CD14-positive monocyte (primary cell): ENCODE results near the gene ST3GAL2. TPM values are rescaled to one million over a fixed set of nuclear protein-coding genes. Genes with fewer than 3 reads are reported as not detected.

ENCODE experiments used
- DNase-seq, 3 donors: peaks; one replicate each; pipeline ENCODE4 v3.0.0-alpha.2; 2011 to 2022
- H2AFZ ChIP-seq: 2 replicates; pipeline ENCODE4 v1.6.0; 2012; ENCODE audit warnings: mild to moderate bottlenecking, low read depth, low read length, inconsistent platforms; ENCODE audit not compliant: insufficient read depth, poor library complexity, severe bottlenecking
- H3K27ac ChIP-seq, 2 donors: 1 replicate in 1 of 2; 2 replicates in 1 of 2; pipeline ENCODE4 v1.5.1; 2012 to 2013; ENCODE audit warnings: low read length in 2 of 2, control low read depth in 1 of 2, inconsistent platforms in 1 of 2, low read depth in 1 of 2, mild to moderate bottlenecking in 1 of 2
- H3K27me3 ChIP-seq, 2 donors: one replicate each; pipeline versions ENCODE4 v1.6.0 to v1.6.1; 2011 to 2013; ENCODE audit warnings: low read length in 2 of 2; ENCODE audit not compliant: control insufficient read depth in 2 of 2, insufficient read depth in 2 of 2
- H3K36me3 ChIP-seq, 2 donors: replicated peaks in 1 of 2; 1 replicate in 1 of 2; 2 replicates in 1 of 2; pipeline versions ENCODE4 v1.5.1 to v1.6.1; 2012 to 2013; ENCODE audit warnings: low read length in 2 of 2, control low read depth in 1 of 2, inconsistent platforms in 1 of 2, mild to moderate bottlenecking in 1 of 2; ENCODE audit not compliant: insufficient read depth in 2 of 2, control insufficient read depth in 1 of 2
- H3K4me1 ChIP-seq, 2 donors: 1 replicate in 1 of 2; 2 replicates in 1 of 2; pipeline versions ENCODE4 v1.5.1 to v1.6.1; 2012 to 2013; ENCODE audit warnings: low read length in 2 of 2, control low read depth in 1 of 2, inconsistent platforms in 1 of 2, mild to moderate bottlenecking in 1 of 2, moderate library complexity in 1 of 2; ENCODE audit not compliant: insufficient read depth in 2 of 2, control insufficient read depth in 1 of 2
- H3K4me2 ChIP-seq: replicated peaks from 2 replicates; pipeline ENCODE3; 2012; ENCODE audit warnings: low read length, moderate library complexity, mild to moderate bottlenecking; ENCODE audit not compliant: poor library complexity, severe bottlenecking; ENCODE audit errors: extremely low read depth
- H3K4me3 ChIP-seq, 3 experiments: fragments of 200-600 bp in 1 of 3; sonication (generic) in 1 of 3; replicated peaks in 1 of 3; 1 replicate in 2 of 3; 2 replicates in 1 of 3; pipeline ENCODE4 v1.5.1; 2011 to 2013; ENCODE audit warnings: low read length in 3 of 3, mild to moderate bottlenecking in 3 of 3, control low read depth in 2 of 3, low read depth in 2 of 3, inconsistent platforms in 1 of 3, moderate library complexity in 1 of 3
- H3K79me2 ChIP-seq: 2 replicates; pipeline ENCODE4 v1.6.0; 2012; ENCODE audit warnings: mild to moderate bottlenecking, control low read depth, inconsistent platforms, low read length, moderate library complexity; ENCODE audit not compliant: insufficient read depth
- H3K9ac ChIP-seq: 2 replicates; pipeline ENCODE4 v1.6.0; 2017; ENCODE audit warnings: low read length, mild to moderate bottlenecking; ENCODE audit not compliant: insufficient read depth, poor library complexity, severe bottlenecking
- H3K9me3 ChIP-seq, 2 donors: replicated peaks in 1 of 2; 1 replicate in 1 of 2; 2 replicates in 1 of 2; pipeline versions ENCODE4 v1.5.1 to v1.6.1; 2012 to 2013; ENCODE audit warnings: low read length in 2 of 2, control low read depth in 1 of 2; ENCODE audit not compliant: control insufficient read depth in 1 of 2, insufficient read depth in 1 of 2
- H4K20me1 ChIP-seq: 2 replicates; pipeline ENCODE4 v1.6.0; 2012; ENCODE audit warnings: mild to moderate bottlenecking, low read length, control low read depth, moderate library complexity; ENCODE audit not compliant: insufficient read depth
- H3K27ac Mint-ChIP-seq, 7 donors: one replicate each; pipeline ENCODE4 v1.8.0; 2020; ENCODE audit warnings: mild to moderate bottlenecking in 7 of 7, mixed read lengths in 7 of 7, moderate library complexity in 6 of 7, inconsistent platforms in 2 of 7
- H3K27me3 Mint-ChIP-seq, 3 donors: one replicate each; pipeline ENCODE4 v1.8.0; 2021 to 2022; ENCODE audit warnings: low read depth in 3 of 3, mild to moderate bottlenecking in 3 of 3, mixed read lengths in 3 of 3, moderate library complexity in 3 of 3, inconsistent platforms in 1 of 3
- H3K36me3 Mint-ChIP-seq, 2 donors: one replicate each; pipeline ENCODE4 v1.8.0; 2020; ENCODE audit warnings: mixed read lengths in 2 of 2, inconsistent platforms in 1 of 2, mild to moderate bottlenecking in 1 of 2
- H3K4me1 Mint-ChIP-seq: one replicate; pipeline ENCODE4 v1.8.0; 2020; ENCODE audit warnings: mild to moderate bottlenecking, mixed read lengths
- H3K4me3 Mint-ChIP-seq, 2 donors: one replicate each; pipeline ENCODE4 v1.8.0; 2020; ENCODE audit warnings: mild to moderate bottlenecking in 2 of 2, mixed read lengths in 2 of 2, moderate library complexity in 1 of 2
- H3K9me3 Mint-ChIP-seq, 7 donors: one replicate each; pipeline ENCODE4 v1.8.0; 2020 to 2022; ENCODE audit warnings: mixed read lengths in 7 of 7, mild to moderate bottlenecking in 6 of 7, moderate library complexity in 6 of 7, inconsistent platforms in 2 of 7
- WGBS: methylation state at CpG from one replicate; pipeline ENCODE4 v1.1.5; 2013; ENCODE audit warnings: missing lambda C conversion rate; ENCODE audit not compliant: insufficient coverage; 5-methylcytosine and 5-hydroxymethylcytosine counted together
- intact Hi-C, 2 donors: fragments of 100-400 bp; cut with micrococcal nuclease; formaldehyde crosslinking; loops; one replicate each; pipeline versions ENCODE4 v1.15.0 to v1.15.1; 2023
- polyA plus RNA-seq, 3 donors: library from polyadenylated mRNA; depleted of rRNA in 1 of 3; unstranded in 2 of 3; stranded (reverse) in 1 of 3; fragments of 300-500 nt in 2 of 3; fragments of >200 nt in 1 of 3; fragmentation: Illumina TruSeq in 2 of 3; gene quantifications; 1 replicate in 2 of 3; 2 replicates in 1 of 3; pipeline ENCODE4 v1.2.3, GENCODE V29; 2012 to 2021
- TF ChIP-seq, protein P1 (sequence below): fragments of 200-600 bp; IDR thresholded peaks from one replicate; pipeline ENCODE4 v1.8.0; 2022; ENCODE audit warnings: antibody characterized with exemption, mild to moderate bottlenecking

The ST3GAL2 gene
- polyA plus RNA-seq, 3 donors = 13.5 to 20.0 (median 18.4) TPM

- H3K4me3 Mint-ChIP-seq = no peak overlapping the region
Observed at GRCh38 chr16:70412385-70412784, 26.5 kb downstream of the ST3GAL2 start.

GRCh38 chr16:70410734-70411133, 28.2 kb downstream of the ST3GAL2 start:
- peaks cover 4 to 6% (median 5%) of the 10 kb centered on the region in 3 donors for H3K27me3 Mint-ChIP-seq
- no peak overlapping the region for H3K27ac Mint-ChIP-seq
- H2AFZ ChIP-seq = no peak overlapping the region
- WGBS = 100% methylated on average over 2 of the region's 6 CpGs
- H4K20me1 ChIP-seq = peaks cover 26% of the 10 kb centered on the region
- H3K9ac ChIP-seq = no peak overlapping the region
- H3K4me3 ChIP-seq = no peak overlapping the region
- peaks cover 0 to 13% of the 10 kb centered on the region in 2 donors for H3K4me1 ChIP-seq
- H3K36me3 Mint-ChIP-seq = peaks cover 25 to 57% of the 10 kb centered on the region in 2 donors
- H3K27ac ChIP-seq = no peak overlapping the region
- peaks cover 16% of the 10 kb centered on the region for H3K4me1 Mint-ChIP-seq
- H3K27me3 ChIP-seq = no peaks in the 10 kb centered on the region
- no peak overlapping the region for H3K4me2 ChIP-seq
- H3K4me3 Mint-ChIP-seq = no peak overlapping the region
- H3K79me2 ChIP-seq = peaks cover 7% of the 10 kb centered on the region
- no peaks in the 10 kb centered on the region for H3K9me3 Mint-ChIP-seq
- H3K9me3 ChIP-seq = no peaks in the 10 kb centered on the region
- TF ChIP-seq, protein P1, sequence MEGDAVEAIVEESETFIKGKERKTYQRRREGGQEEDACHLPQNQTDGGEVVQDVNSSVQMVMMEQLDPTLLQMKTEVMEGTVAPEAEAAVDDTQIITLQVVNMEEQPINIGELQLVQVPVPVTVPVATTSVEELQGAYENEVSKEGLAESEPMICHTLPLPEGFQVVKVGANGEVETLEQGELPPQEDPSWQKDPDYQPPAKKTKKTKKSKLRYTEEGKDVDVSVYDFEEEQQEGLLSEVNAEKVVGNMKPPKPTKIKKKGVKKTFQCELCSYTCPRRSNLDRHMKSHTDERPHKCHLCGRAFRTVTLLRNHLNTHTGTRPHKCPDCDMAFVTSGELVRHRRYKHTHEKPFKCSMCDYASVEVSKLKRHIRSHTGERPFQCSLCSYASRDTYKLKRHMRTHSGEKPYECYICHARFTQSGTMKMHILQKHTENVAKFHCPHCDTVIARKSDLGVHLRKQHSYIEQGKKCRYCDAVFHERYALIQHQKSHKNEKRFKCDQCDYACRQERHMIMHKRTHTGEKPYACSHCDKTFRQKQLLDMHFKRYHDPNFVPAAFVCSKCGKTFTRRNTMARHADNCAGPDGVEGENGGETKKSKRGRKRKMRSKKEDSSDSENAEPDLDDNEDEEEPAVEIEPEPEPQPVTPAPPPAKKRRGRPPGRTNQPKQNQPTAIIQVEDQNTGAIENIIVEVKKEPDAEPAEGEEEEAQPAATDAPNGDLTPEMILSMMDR = no peak
- peaks cover 8 to 18% of the 10 kb centered on the region in 2 donors for H3K36me3 ChIP-seq
- no peak for DNase-seq
- intact Hi-C loops = no loop called here

More at GRCh38 chr16:70412385-70412784, 26.5 kb downstream of the ST3GAL2 start:
- H3K36me3 Mint-ChIP-seq = peaks cover 21 to 56% of the 10 kb centered on the region in 2 donors
- no peak overlapping the region for H3K4me2 ChIP-seq
- H3K36me3 ChIP-seq = peaks cover 8 to 18% of the 10 kb centered on the region in 2 donors
- H3K79me2 ChIP-seq = peaks cover 10% of the 10 kb centered on the region
- H3K4me1 ChIP-seq = peaks cover 1 to 11% of the 10 kb centered on the region in 2 donors
- H3K4me3 ChIP-seq = no peak overlapping the region
- no peaks in the 10 kb centered on the region for H3K9me3 Mint-ChIP-seq
- no peak overlapping the region for H3K27ac ChIP-seq
- peaks cover 1 to 4% (median 2%) of the 10 kb centered on the region in 3 donors for H3K27me3 Mint-ChIP-seq
- DNase-seq = no peak
- TF ChIP-seq, protein P1 = no peak
- no peaks in the 10 kb centered on the region for H3K9me3 ChIP-seq
- peaks cover 8% of the 10 kb centered on the region for H3K4me1 Mint-ChIP-seq
- no peak overlapping the region for H3K27ac Mint-ChIP-seq
- H3K27me3 ChIP-seq = no peaks in the 10 kb centered on the region
- intact Hi-C loops = no loop called here
- peaks cover 39% of the 10 kb centered on the region for H4K20me1 ChIP-seq
- no peak overlapping the region for H3K9ac ChIP-seq
- no peak overlapping the region for H2AFZ ChIP-seq
- 100% methylated on average over 1 of the region's 8 CpGs for WGBS
